Adrenal gland (tissue), 12 donors: ENCODE results near the gene SLPI. TPM values are rescaled to one million over a fixed set of nuclear protein-coding genes. Genes with fewer than 3 reads are reported as not detected.
A peak's percentile ranks its signal among the peaks of the same experiment; 100 is the strongest.

ENCODE experiments used
- DNase-seq, 7 donors: peaks; one replicate each; pipeline ENCODE4 v3.0.0-alpha.2; 2019 to 2020
- H3K27ac ChIP-seq, 5 donors: fragments of 200-600 bp; sonication (generic) in 4 of 5; 1 replicate in 3 of 5; 2 replicates in 2 of 5; pipeline versions ENCODE4 v1.5.1 to v1.8.0; 2016 to 2020; ENCODE audit warnings: mild to moderate bottlenecking in 1 of 5
- H3K27me3 ChIP-seq: fragments of 200-600 bp; 2 replicates; pipeline ENCODE4 v1.8.0; 2021
- H3K36me3 ChIP-seq, 2 donors: fragments of 200-600 bp; replicated peaks in 1 of 2; 1 replicate in 1 of 2; 2 replicates in 1 of 2; pipeline versions ENCODE4 v1.5.1 to v1.8.0; 2018 to 2022
- H3K4me1 ChIP-seq, 2 donors: fragments of 200-600 bp; replicated peaks in 1 of 2; 1 replicate in 1 of 2; 2 replicates in 1 of 2; pipeline versions ENCODE4 v1.5.1 to v1.8.0; 2018 to 2021
- H3K4me3 ChIP-seq, 4 donors: fragments of 200-600 bp; sonication (generic) in 3 of 4; one replicate each; pipeline ENCODE4 v1.5.1; 2016 to 2018
- H3K9me3 ChIP-seq, 3 donors: fragments of 200-600 bp; sonication (generic) in 1 of 3; replicated peaks in 1 of 3; 1 replicate in 2 of 3; 2 replicates in 1 of 3; pipeline versions ENCODE4 v1.5.1 to v1.8.0; 2016 to 2021
- CTCF ChIP-seq, 6 experiments: fragments of 450-650 bp in 4 of 6; fragments of 200-600 bp in 2 of 6; sonication (generic) in 1 of 6; IDR thresholded peaks; 1 replicate in 5 of 6; 2 replicates in 1 of 6; pipeline versions ENCODE4 v1.5.1 to v1.8.0; 2016 to 2021; ENCODE audit warnings: antibody characterized with exemption in 6 of 6, mild to moderate bottlenecking in 2 of 6, moderate library complexity in 1 of 6
- POLR2A ChIP-seq, 2 donors: fragments of 450-650 bp; IDR thresholded peaks; one replicate each; pipeline ENCODE4 v1.6.1; 2017; ENCODE audit warnings: antibody characterized with exemption in 2 of 2, mild to moderate bottlenecking in 2 of 2, moderate library complexity in 1 of 2
- WGBS, 4 donors: extraction: QIAGEN DNeasy Blood & Tissue Kit in 2 of 4; methylation state at CpG; one replicate each; pipeline versions ENCODE4 v1.1.5 to v1.1.7; 2013 to 2017; 5-methylcytosine and 5-hydroxymethylcytosine counted together
- intact Hi-C, 2 donors: fragments of 100-400 bp; cut with DNase I; formaldehyde crosslinking; loops; one replicate each; pipeline versions ENCODE4 v1.14.1 to v1.15.0; 2022 to 2023
- polyA plus RNA-seq, 3 donors: library from polyadenylated mRNA; stranded (reverse); fragments of 200-250 nt in 2 of 3; fragments of 350-450 nt in 1 of 3; fragmentation: Illumina TruSeq in 1 of 3; extraction: RNeasy Lipid Tissue Mini Kit (QIAGEN cat#74804) in 1 of 3; gene quantifications; one replicate each; pipeline ENCODE4 v1.2.3, GENCODE V29; 2013 to 2014
- total RNA-seq, 9 donors: library from RNA; depleted of rRNA in 4 of 9; stranded (reverse); fragments of >200 nt in 4 of 9; fragments of 120-200 nt in 1 of 9; fragmentation: NEBNext Ultra II Directional in 1 of 9; extraction: Animal tissue kit (Norgen Biotek cat#: 25700) in 1 of 9; gene quantifications; one replicate each; pipeline versions ENCODE4 v1.1.0 to v1.2.4, GENCODE V29; 2013 to 2023
- donor health status: healthy with polysubstance abuse.
- donor health status: Bipolar disorder and iron deficiency.
- donor health status: DM: yes; HTN: yes; CAD: no.
- donor health status: DM: no; HTN: no; CAD: no.
- donor health status: DM: no; HTN: no; CAD: no.
- donor health status: DM: yes; HTN: yes; CAD: no.

SLPI gene
- total and polyA plus RNA-seq, 12 donors: 1.8 to 33.7 (median 6.6) TPM; not detected in 3

GRCh38 chr20:45229264-45230056 lies 24.9 kb downstream of the SLPI start:
- H3K9me3 ChIP-seq: no peaks in the 10 kb centered on the region
- TF ChIP-seq CTCF (IDR thresholded peaks at IDR 0.05) (peak in 3 of 6 experiments; percentile 9 to 33 (median 24)), POLR2A (IDR thresholded peaks at IDR 0.05) (no peak)
- H3K36me3 ChIP-seq: no peaks in the 10 kb centered on the region
- 57 to 67% (median 63%) methylated on average over 17 to 18 of the region's 18 CpGs for WGBS, 4 donors
- H3K27ac ChIP-seq: no peak overlapping the region
- H3K4me3 ChIP-seq: no peak overlapping the region
- peaks cover 7% of the 10 kb centered on the region for H3K27me3 ChIP-seq
- no peaks in the 10 kb centered on the region for H3K4me1 ChIP-seq
- intact Hi-C loops: no loop called here
- peak in 2 of 7 donors; percentile 11 to 29 for DNase-seq

- no peak for DNase-seq
- H3K27me3 ChIP-seq: peaks cover 9% of the 10 kb centered on the region
- no peak overlapping the region for H3K4me3 ChIP-seq
- no peak overlapping the region for H3K27ac ChIP-seq
- H3K4me1 ChIP-seq: no peaks in the 10 kb centered on the region
- H3K9me3 ChIP-seq: no peaks in the 10 kb centered on the region
- H3K36me3 ChIP-seq: no peaks in the 10 kb centered on the region
- WGBS, 4 donors: 68 to 81% (median 79%) methylated on average over 1 of the region's 1 CpG
- no peak for TF ChIP-seq POLR2A (IDR thresholded peaks at IDR 0.05)
- TF ChIP-seq CTCF (IDR thresholded peaks at IDR 0.05): no peak
- intact Hi-C loops: no loop called here
These were observed 28.1 kb downstream of the SLPI start for GRCh38 chr20:45226287-45226686.

- Histone ChIP-seq H3K9me3 (no peaks in the 10 kb centered on the region), H3K36me3 (no peaks in the 10 kb centered on the region), H3K4me3 (no peak overlapping the region), H3K27me3 (peaks cover 2% of the 10 kb centered on the region), H3K4me1 (no peaks in the 10 kb centered on the region), H3K27ac (no peak overlapping the region)
- TF ChIP-seq CTCF (IDR thresholded peaks at IDR 0.05) (no peak), POLR2A (IDR thresholded peaks at IDR 0.05) (no peak)
- intact Hi-C loops: no loop called here
- DNase-seq: no peak
These were observed 31.2 kb downstream of the SLPI start for GRCh38 chr20:45223136-45223535.

GRCh38 chr20:45221076-45221475 lies 33.3 kb downstream of the SLPI start, which contains the start of gene SEMG2:
Gene SEMG2 (plus strand): TSS chr20:45221373. CDS start chr20:45221390, 17 bp downstream.
- Histone ChIP-seq H3K36me3 (no peaks in the 10 kb centered on the region), H3K4me1 (no peaks in the 10 kb centered on the region), H3K4me3 (no peak within 1 kb of the TSS), H3K9me3 (no peaks in the 10 kb centered on the region), H3K27me3 (peaks cover 2% of the 10 kb centered on the region), H3K27ac (no peak within 1 kb of the TSS)
- TF ChIP-seq CTCF (IDR thresholded peaks at IDR 0.05) (no peak), POLR2A (IDR thresholded peaks at IDR 0.05) (no peak)
- 84 to 93% (median 90%) methylated on average over 4 of the region's 4 CpGs for WGBS, 4 donors
- intact Hi-C loops: no loop called here
- no peak for DNase-seq
